Epithelial cell of proximal tubule (primary cell): ENCODE measurements around the gene KRT82. TPM values are rescaled to one million over a fixed set of nuclear protein-coding genes. Genes with fewer than 3 reads are reported as not detected.

Experiments used
- DNase-seq: peaks from one replicate; pipeline ENCODE4 v3.0.0-alpha.2; 2011; ENCODE audit warnings: low read depth
- H3K4me3 ChIP-seq: 2 replicates; pipeline ENCODE4 v1.5.1; 2011; ENCODE audit warnings: low read depth, mild to moderate bottlenecking, low read length
- total RNA-seq: library from RNA; depleted of rRNA; stranded (reverse); fragments of >200 nt; gene quantifications from 2 replicates; pipeline ENCODE4 v1.2.3, GENCODE V29; 2015
- TF ChIP-seq, protein P1 (sequence below): conservative IDR thresholded peaks from 2 replicates; pipeline ENCODE4 v1.5.1; 2012; ENCODE audit warnings: low read depth, mild to moderate bottlenecking, low read length

KRT82 gene
- total RNA-seq, 1 donor from 2014 or later, result not detected

DNA sequence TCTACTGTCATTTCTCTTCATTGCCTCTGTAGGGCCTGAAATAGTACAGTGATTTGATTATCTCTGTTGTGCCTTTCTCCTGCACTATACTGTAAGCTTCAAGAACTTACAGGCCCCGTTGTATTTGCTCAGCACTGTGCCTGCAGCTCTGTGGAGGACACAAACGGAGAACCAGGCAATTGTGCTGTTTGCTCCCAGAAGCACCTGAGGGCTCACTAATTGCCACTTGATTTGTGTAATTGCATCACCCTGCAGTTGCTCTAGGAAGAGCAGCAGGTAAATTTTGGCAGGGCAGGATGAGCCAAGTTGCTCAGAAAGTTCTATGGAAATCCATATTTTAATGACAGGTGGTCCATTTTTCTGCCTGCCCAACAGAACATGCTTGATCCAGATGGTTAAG is 11.6 kb upstream of the KRT82 start:
- no peak overlapping the region for H3K4me3 ChIP-seq
- TF ChIP-seq, protein P1, sequence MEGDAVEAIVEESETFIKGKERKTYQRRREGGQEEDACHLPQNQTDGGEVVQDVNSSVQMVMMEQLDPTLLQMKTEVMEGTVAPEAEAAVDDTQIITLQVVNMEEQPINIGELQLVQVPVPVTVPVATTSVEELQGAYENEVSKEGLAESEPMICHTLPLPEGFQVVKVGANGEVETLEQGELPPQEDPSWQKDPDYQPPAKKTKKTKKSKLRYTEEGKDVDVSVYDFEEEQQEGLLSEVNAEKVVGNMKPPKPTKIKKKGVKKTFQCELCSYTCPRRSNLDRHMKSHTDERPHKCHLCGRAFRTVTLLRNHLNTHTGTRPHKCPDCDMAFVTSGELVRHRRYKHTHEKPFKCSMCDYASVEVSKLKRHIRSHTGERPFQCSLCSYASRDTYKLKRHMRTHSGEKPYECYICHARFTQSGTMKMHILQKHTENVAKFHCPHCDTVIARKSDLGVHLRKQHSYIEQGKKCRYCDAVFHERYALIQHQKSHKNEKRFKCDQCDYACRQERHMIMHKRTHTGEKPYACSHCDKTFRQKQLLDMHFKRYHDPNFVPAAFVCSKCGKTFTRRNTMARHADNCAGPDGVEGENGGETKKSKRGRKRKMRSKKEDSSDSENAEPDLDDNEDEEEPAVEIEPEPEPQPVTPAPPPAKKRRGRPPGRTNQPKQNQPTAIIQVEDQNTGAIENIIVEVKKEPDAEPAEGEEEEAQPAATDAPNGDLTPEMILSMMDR, result no peak
- DNase-seq, result no peak

DNA sequence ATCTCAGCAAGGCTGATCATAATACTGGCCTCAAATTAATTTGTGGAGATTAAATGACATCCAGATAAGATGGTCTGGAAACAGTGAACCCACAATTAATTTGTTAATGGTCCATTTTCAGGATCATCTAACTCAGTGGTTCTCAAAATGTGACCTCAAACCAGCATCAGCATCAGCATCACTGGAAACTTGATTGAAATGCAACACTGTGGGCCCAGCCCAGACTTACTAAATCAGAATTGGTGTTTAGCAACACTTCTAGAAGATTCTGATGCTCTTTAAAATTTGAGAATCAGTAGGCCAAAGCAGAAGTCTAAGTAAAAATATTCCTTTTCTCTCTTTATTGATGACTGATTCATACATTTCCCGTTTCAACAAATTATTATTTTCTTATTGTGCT is 10.7 kb upstream of the KRT82 start:
- H3K4me3 ChIP-seq, result no peak overlapping the region
- no peak for DNase-seq
- TF ChIP-seq, protein P1, result no peak

DNA sequence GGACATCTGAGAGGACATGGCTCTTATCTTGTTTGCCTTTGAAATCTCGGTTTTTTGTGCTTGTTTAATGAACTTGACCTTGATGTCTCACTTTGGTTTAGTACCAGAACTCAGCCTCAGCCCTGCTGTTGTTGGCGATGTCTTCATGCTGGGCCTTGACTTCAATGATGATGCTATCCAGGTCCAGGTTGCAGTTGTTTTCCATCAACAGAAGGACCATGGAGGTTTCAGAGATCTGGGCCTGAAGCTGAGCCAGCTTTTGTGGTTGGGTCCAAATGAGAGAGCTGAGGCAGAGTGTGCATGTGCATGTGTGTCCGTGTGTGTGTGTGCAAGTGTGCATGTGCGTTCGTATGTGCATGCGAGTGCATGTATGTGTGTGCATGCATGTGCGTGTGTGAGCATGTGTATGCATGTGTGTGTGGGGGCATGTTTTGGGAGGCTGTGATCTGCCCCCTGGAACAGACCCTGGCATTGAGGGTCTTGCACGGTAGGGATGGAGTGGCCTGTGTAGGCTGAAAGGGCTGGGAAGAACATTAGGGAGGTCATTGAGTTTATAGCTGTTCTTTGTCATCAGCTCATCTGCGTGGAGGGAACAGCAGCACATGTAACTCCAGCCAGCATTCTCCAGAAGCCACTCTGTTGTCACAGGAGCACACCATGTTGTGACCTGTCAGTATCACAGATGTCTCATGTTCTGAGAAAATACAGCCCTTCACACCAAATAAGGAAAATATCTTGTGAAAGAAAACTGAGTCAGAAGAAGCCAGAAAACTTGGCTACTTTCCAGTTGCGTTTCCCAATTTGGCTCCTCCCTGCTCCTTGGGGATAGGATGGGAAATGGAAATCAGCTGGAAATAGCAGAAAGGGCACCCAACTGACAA is 10.0 kb upstream of the KRT82 start:
- no peak overlapping the region for H3K4me3 ChIP-seq
- TF ChIP-seq, protein P1, result no peak
- DNase-seq, result no peak

DNA sequence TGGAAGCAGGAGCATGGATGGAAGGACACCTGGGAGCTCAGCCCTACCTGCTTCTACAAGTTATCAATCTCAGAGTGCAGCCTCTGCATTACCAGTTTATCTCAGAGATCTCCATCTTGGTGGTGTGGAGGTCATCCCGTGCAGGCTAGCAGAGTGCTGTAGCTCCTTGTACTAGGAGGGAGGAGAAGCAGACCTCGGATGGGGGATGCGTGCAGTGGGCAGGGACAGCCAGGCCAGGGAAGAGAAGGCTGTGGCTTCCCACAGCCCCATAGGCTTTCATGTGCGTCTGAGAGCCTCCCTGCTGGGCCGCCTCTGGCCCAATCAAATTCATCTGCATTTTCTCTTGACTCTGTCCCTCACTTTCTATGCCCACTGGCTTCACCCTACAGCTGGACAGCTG is 8.8 kb upstream of the KRT82 start:
- TF ChIP-seq, protein P1, result no peak
- no peak for DNase-seq
- H3K4me3 ChIP-seq, result no peak overlapping the region

DNA sequence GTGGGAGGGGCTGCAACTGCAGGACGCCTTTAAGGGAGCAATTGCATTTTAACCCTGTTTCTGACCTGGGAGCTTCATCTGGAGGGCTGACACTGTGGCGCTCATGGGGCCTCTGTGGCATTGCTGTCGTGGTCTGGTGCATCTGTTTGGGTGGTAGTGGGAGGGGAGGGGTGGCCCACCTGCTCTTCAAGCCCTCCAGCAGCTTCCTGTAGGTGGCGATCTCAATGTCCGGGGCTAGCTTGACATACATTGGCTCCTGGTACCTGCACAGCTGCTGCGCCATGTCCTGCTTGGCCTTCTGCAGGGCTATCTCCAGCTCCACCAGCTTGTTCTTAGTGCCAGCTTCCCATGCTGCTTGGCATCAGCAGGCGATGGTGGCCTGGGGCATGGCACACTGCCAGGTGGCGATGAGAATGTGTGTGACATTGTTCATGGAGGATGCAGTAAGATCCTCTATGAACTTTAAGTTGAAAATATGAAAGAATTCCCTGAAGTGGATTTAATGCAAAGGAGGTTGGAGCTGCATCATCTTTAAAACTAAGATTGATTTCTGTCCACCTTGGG is 7.7 kb upstream of the KRT82 start:
- H3K4me3 ChIP-seq, result no peak overlapping the region
- TF ChIP-seq, protein P1, result no peak
- no peak for DNase-seq

DNA sequence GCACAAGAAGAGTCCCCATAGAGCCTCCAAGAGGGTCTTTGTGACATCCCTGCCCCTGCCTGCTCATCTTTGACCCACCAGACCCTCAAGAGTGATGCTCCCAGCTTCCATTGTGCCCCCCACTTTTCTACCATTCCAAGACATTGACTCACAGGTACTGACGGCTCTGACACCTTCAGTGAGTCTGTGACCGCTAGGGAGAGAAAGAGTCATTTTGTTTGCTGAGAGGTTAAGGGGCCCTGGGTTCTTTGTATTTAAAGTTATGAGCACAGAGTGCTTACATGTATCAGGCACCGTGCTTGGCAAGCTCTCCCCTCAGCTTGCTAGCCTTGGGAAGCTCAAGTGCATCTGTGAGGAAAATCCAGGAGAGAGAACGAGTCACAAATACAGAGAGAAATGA is 7.1 kb upstream of the KRT82 start:
- DNase-seq, result no peak
- TF ChIP-seq, protein P1, result no peak
- no peak overlapping the region for H3K4me3 ChIP-seq
